Activated T-helper 1 cell treated with Interleukin-2 at 50 U/mL for 16 hours (primary cell): ENCODE results near the gene ATP8B2.
A peak's percentile ranks its signal among the peaks of the same experiment; 100 is the strongest.
"Not testable (repeated sequence)": the region's sequence is repeated elsewhere in the genome, so short reads cannot be mapped to it uniquely, and the experiment has no call there.

Experiments used
- DNase-seq: peaks from one replicate; pipeline ENCODE4 v3.0.0-alpha.2; 2020; ENCODE audit warnings: low read depth

The ATP8B2 gene

DNA sequence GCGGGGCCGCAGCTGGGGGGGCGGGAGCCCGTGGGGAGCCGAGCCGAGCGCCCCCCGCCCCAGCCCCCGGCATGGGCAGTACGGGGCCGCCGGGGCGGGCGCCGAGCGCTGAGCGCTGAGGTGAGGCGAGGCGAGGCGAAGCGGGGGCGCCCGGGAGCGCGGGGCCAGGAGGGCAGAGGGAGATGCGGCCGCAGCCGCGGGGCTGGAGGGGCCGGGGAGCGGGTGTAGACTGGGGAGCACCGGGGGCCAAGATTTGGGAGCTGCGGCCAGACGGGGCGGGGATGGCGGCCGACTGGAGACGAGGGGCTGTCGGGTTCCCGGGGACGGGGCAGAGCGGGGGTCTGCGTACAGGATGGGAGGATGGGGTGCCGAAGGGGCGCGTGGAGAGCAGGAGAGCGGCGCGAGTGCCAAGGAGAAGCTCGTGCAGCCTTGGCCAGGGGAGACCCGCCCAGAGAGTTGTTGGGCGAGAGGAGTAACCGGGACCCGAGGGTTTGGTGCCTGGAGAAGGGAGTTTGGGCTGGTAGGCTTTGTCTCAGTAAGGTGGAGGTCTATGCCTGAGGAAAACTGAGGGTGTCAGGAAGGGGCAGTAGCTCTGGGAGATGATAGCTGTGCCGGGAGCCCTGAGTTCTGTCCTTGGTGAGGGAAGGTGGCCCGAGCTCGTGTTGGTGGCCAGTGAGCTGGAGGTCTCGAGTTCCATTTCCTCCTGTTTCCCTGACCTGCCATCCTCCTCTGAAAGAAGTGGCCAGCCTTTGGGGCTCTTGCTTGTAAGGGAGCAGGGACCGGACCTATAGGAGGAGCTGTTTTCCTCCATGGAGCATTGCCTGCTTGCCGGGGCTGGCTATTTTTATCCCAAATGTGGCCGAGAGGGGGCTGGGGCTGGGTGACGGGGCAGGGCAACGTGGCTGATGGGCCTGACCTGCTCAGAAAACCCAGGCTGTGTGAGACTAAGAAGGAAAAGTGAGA is 539 bp downstream of the ATP8B2 start:
- DNase-seq, result no peak

DNA sequence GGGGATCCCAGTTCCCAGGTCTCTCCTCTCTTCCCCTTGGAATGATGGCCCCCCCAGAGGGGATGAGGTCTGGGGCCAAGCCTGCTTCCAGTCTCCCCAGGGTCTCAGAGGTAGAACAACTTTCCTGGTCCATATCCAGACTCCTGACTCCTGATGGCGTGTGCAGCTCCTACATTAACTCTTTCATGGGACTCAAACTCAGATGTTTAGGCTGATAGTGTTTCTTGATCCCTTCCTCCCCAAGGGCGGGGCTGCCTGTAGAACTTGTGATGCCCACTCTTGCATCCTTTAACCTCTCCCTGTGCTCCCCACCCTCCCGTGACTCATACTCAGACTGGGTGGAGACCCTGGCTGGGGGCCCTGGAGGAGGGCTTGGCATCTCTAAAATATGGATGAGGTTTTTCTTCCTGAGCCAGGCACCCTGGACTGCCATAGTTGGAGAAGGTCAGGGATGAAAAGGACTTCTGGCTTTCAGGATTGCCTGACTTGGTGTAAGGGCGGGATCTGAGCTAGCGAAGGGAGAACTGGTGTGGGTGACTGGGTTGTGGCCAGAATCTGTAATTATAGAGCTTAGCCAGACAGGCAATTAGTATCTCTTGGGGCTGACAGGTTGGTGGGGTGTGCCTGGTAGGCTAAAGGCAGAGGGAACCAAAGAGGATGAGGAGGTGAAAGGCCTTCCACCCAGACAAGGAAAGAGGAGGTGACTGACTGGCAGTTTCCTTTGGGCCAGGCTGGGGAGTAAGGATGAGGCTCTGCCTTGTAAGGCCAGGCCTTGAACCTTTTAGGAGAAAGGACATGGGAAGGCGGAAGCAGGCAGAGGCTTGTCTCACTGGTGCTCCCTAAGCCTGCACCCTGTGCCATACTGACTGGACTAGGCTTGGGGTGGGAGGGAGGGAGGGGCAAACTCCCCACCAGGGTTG is 1.5 kb downstream of the ATP8B2 start:
- DNase-seq, result no peak

DNA sequence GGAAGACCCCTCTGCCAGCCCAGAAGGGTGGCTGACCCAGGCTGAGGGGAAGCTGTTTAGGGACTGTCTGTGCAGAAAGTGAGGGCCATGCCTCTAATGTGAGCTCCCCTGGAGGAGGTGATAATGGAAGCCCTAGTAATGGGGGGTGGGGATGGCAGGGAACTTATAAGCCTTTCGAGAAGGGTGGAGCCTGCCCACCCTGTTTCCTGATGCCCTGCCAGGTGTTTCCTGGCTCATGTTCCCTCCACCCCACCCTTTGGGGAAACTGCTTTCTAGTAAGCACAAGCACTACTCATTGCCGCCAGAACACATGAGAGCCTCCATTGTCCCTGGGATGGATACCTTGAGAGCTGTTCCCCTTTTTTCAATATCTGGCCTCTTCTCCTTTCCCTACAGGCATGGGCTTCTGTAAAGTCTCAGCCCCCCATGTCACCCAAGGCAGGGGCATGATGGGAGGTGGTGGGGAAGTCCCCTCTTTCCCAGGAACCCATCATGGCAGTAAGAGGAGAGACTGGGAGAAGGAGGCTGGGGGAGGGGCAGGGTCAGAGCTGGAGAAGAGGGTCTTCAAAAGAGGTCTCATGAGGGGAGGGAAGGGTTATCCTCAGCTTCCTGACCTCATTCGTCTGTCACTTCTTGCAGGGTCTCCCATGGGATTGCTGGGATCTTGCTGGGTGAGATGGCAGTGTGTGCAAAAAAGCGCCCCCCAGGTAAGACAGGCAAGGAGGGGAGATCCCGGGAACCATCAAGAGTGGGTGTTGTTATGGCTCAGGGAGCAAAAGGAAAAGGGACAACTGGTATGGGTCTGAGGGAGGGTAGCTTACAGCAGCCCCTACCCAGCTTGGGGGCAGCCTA is 2.4 kb downstream of the ATP8B2 start:
- no peak for DNase-seq

DNA sequence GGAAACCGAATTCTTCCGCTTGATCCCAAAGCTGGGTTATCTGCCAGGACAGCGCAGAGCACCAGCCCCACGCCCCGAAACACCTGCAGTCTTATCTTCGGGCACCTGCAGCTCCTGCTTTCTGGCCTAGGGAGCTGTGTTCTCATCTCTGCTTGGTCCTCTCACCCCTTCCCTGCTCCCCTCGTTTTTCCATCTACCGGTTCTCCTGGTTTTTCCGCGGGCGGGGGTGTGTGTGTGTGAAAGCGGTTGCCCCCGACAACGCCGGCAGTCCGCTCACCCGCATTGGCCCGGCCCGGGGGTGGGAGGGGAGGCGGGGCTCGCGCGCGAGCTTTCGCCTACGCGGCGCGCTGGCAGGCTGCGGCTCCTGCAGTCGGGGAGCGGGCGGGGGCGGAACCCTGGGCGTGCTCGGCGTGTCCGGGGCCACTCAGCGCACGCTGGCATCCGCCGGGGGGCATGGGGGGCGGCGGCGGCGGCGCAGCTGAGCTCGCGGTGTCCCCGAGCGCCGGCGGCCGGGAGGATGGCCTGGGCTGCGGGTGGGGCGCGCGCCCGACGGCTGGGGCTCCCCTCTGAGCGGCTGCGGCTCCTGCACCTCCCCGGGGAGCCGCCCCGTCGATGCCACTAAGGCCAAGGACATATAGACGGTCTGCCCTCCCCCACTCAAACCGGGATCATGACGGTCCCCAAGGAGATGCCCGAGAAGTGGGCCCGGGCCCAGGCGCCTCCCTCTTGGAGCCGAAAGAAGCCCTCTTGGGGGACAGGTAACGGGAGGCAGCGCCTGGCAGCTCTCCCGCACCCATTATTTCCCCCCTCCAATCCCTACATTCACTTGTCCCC is 3.2 kb downstream of the ATP8B2 start:
- peak; percentile 79 for DNase-seq

DNA sequence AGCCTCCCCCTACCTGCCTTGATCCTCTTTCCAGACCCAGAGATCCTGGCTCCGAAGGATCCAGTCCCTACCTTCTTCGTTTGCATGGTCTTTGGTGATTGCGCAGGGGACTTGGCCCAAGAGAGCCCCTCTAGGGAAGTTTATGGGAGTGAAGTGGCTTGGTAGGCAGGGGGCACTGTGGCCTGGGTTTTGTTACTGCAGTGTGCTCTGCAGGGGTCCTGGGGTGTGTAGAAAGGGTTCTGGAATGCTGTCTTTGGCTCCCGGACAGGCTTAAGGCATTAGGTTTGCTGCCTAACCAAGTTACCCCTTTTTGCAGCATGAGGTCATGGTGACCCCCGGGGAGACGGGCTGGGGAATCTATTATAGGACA is 3.8 kb downstream of the ATP8B2 start:
- DNase-seq, result no peak

DNA sequence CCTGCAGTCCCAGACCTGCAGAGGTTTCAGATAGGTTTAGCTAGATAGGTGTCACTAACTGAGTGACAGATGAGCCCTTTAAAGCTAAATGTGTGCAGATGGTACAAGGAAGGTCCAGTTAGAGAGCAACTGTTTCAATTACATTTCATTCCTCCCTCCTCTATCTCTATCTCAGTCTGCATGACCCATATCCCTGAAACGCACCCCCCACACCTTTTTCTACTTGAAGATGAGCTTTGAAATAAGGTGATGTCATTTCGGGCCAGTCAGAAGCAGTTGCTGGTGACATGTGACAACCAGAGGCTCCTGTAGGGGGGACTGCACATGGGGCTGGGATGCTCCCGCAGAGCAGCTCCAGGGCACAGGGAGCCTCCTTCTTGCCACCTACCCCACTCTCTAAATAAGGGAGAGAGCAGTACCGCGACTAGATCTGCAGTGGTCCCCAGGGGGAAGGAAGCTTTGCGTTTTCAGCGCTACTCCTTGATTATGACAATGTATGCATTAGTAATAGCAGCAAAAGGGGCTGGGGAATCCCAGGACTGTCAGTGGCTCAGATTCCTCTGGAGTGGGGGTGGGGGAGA is 4.3 kb downstream of the ATP8B2 start:
- DNase-seq, result no peak

DNA sequence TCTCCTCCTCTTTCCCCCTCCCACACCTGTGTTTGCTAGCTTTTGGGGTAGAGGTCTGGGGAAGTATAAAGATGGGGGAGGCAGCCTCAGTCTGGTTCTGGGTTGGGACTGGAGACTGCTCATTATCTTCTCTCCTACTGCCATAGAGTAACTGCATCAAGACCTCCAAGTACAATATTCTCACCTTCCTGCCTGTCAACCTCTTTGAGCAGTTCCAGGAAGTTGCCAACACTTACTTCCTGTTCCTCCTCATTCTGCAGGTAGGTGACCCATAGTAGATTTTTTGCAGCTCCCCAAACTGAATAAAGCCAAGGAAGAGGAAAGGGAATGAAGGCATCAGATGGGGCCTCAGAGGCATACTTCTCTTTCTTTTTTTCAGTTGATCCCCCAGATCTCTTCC is 5.3 kb downstream of the ATP8B2 start:
- DNase-seq, result no peak

DNA sequence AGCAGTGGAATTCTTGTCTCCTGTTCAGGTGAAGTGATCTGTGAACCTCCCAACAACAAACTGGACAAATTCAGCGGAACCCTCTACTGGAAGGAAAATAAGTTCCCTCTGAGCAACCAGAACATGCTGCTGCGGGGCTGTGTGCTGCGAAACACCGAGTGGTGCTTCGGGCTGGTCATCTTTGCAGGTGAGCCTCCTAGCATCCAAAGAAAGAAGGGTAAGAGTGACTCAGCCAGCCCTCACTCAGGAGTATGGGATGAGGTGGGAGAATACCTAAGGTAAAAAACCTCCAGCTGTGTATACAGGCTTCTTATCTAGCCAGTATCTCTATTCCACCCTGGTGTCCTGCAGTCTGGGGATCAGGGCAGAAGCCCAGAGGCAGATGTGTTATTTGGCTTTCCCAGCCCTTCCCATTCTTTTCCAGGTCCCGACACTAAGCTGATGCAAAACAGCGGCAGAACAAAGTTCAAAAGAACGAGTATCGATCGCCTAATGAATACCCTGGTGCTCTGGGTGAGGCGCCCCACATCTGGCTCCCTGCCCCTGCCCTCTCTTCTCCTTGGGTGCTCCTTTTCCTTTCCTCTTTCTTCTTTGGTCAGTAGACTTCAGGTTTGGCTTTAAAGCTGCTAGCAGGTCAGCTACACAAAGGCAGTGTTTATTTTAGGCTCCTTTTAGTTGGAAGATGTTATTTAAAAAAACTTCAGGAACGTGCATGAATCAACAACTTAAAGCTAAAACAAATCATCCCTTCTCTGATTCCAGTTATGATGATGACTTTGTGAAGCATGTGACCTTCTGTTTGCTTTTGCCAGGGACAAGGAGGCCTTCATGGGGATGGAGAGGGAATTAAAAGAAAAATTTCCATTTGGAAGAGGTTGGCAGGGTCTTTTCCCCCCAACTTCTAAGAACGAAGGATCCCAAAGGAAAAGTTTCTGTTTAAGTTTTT is 9.0 kb downstream of the ATP8B2 start:
- no peak for DNase-seq

DNA sequence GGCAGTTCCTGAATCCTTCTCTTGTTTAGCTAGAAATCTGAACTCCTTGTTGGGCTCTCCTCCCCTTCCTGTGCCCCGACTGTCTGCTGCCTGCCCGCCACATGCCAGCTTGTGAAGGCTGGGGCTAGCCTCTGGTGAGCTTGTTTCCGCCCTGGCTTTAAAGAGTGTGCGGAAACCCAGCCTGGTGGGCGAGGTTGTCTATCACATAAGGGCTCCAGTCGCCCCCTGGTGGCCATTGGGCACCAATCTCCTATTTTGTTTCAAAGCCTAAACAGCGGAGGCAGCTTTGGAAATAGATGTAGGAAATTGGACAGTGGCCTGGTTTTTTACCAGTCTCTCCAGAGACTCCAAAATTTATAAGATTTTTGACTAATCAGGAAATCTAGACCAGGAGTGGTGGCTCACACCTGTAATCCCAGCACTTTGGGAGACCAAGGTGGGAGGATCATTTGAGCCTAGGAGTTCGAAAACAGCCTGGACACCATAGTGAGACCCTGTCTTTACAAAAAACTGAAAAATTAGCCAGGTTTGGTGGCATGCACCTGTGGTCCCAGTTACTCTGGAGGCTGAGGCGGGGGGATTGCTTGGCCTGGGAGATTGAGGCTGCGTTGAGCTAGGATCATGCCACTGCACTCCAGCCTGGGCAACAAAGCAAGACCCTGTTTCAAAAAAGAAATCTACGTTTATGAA is 9.8 kb downstream of the ATP8B2 start:
- peak; percentile 79 for DNase-seq

DNA sequence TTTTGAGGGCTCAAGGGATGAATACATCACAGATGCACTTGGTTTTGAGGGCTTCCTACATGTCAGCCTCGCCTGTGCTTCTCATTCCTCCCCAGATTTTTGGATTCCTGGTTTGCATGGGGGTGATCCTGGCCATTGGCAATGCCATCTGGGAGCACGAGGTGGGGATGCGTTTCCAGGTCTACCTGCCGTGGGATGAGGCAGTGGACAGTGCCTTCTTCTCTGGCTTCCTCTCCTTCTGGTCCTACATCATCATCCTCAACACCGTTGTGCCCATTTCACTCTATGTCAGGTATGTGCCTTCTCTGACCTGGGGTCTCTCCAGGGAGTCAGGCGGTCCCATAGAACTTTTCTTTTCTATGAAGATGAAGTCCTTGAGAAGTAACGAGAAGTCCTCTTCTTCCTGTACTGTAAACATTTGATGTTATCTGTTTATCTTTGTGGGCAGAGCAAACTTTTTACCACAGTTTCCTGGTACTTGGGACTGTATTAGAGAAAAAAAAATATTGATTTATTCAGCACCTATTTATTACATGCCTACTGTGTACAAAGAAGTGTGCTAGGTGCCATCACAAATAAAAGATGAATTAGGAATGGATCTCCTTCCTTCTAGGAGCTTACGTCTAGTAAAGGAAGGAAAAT is 12.0 kb downstream of the ATP8B2 start:
- no peak for DNase-seq

DNA sequence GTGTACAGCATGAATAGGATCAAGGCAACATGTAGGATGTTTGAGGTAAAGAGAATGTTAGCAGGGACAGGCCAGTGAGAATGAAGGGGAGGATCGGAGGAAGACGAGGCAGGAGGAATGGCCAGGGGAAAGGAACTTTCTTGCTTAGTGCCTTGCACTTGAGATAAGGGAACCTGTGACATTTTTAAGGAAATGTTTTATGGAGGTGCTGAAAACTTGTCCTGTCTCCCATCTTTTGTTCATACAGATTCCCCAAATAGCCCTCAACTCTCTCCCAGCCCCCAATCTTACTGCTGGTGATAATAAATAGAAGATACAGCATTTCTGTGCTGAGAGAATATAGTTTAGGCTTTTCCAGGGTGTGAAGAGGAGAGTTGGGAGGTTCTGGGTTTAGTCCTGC is 13.6 kb downstream of the ATP8B2 start:
- DNase-seq, result no peak

DNA sequence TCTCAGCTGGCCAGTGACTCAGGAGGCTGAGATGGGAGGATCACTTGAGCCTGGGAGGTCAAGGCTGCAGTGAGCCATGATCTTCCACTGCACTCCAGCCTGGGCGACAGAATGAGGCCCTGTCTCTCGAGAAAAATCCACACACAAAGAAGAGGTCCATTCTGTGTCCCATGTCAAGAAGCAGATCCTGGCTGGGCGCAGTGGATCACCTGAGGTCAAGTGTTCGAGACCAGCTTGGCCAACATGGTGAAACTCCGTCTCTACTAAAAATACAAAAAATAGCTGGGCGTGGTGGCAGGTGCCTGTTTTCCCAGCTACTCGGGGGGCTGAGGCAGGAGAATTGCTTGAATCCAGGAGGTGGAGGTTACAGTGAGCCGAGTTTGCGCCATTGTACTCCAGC is 16.0 kb downstream of the ATP8B2 start:
- not testable (repeated sequence) for DNase-seq

DNA sequence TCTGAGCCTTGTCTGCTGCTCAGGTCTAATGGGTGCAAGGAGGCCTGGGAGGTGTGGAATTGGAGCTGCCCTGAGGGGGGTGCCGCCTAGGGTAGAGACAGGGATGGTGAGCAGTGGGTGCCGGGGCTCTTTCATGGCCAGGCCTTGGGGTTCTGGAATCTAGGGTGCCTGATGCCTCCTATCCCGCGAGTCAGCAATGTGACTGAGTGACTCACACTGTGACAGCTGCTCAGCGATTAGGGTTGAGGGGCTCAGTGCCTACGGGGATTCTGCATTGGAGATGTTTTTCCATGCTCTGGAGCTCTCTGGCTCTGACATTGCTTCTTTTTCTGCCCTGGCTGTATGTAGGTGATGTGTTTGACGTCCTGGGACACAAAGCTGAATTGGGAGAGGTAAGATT is 16.8 kb downstream of the ATP8B2 start:
- no peak for DNase-seq

DNA sequence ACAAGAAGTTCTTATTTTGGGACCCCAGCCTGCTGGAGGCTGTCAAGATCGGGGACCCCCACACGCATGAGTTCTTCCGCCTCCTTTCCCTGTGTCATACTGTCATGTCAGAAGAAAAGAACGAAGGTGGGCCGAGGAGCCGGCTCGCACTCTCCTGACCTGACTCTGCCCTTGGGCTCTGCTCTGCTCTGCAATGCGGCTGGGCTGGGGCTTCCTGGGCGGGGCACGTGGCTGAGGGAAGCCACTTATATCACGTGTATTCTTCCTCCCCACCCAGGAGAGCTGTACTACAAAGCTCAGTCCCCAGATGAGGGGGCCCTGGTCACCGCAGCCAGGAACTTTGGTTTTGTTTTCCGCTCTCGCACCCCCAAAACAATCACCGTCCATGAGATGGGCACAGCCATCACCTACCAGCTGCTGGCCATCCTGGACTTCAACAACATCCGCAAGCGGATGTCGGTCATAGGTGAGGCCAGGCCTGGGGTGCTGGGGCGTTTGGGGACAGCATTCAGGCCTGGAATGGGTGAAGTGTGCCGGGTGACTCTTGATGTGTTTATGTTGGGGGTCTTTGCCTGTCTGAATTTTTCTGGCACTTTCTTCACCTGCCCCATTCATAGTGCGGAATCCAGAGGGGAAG is 17.6 kb downstream of the ATP8B2 start:
- peak; percentile 70 for DNase-seq

DNA sequence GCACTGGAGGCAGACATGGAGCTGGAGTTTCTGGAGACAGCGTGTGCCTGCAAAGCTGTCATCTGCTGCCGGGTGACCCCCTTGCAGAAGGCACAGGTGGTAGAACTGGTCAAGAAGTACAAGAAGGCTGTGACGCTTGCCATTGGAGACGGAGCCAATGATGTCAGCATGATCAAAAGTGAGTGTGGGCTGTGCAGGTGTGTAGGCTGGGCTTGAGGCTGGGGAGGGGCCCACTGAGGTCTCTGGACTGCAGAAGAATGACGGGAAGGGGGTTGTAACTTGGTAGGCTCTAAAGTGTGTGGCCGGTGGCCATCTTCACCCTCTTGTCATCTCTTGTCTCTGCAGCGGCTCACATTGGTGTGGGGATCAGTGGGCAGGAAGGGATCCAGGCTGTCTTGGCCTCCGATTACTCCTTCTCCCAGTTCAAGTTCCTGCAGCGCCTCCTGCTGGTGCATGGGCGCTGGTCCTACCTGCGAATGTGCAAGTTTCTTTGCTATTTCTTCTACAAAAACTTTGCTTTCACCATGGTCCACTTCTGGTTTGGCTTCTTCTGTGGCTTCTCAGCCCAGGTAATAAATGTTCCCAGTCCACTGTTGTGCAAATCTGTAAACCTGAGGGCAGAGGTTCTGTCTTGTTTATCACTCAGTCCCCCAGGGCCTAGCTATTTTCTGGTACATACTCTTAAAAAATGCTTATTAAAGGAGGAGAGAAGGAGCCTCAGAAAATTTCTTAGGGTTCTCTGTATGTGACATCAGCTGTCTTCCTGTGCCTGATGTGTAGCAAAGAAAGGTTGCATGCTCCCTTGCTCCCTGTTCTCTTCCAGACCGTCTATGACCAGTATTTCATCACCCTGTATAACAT is 19.9 kb downstream of the ATP8B2 start:
- DNase-seq, result peak; percentile 65

DNA sequence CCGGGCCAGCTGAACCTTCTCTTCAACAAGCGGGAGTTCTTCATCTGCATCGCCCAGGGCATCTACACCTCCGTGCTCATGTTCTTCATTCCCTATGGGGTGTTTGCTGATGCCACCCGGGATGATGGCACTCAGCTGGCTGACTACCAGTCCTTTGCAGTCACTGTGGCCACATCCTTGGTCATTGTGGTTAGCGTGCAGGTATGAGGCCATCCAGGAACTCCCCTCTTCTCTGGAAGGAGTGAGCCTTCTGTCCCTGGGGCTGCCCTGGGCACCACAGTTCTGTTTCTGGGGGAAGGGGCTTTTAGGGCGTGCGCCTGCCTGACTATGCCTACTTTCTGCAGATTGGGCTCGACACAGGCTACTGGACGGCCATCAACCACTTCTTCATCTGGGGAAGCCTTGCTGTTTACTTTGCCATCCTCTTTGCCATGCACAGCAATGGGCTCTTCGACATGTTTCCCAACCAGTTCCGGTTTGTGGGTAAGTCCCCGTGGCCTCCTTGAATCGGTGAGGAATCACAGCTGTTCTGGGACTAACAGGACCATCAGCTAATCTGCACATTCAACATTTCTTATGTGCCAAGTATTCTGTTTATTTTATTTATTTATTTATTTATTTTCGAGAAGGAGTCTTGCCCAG is 21.1 kb downstream of the ATP8B2 start:
- DNase-seq, result no peak
